GM06990 (cell line): Measurements from ENCODE around the gene CLASP2.

Experiments used
- DNase-seq: peaks from one replicate; pipeline ENCODE4 v3.0.0-alpha.2; 2011; ENCODE audit not compliant: insufficient read length; ENCODE audit errors: extremely low read depth
- H3K27me3 ChIP-seq: replicated peaks from 2 replicates; pipeline ENCODE4 v1.6.0; 2011; ENCODE audit warnings: low read length; ENCODE audit not compliant: control insufficient read depth, insufficient read depth
- H3K36me3 ChIP-seq: 2 replicates; pipeline ENCODE4 v1.5.1; 2011; ENCODE audit warnings: low read length; ENCODE audit not compliant: control insufficient read depth, insufficient read depth
- H3K4me3 ChIP-seq: replicated peaks from 2 replicates; pipeline ENCODE4 v1.5.1; 2011; ENCODE audit warnings: low read depth, mild to moderate bottlenecking, control low read depth, low read length
- TF ChIP-seq, protein P1 (sequence below): IDR thresholded peaks from 2 replicates; pipeline ENCODE4 v1.5.1; 2011; ENCODE audit warnings: low read length, control low read depth, mild to moderate bottlenecking, inconsistent platforms; ENCODE audit not compliant: insufficient read depth, poor library complexity, severe bottlenecking

Gene CLASP2

DNA sequence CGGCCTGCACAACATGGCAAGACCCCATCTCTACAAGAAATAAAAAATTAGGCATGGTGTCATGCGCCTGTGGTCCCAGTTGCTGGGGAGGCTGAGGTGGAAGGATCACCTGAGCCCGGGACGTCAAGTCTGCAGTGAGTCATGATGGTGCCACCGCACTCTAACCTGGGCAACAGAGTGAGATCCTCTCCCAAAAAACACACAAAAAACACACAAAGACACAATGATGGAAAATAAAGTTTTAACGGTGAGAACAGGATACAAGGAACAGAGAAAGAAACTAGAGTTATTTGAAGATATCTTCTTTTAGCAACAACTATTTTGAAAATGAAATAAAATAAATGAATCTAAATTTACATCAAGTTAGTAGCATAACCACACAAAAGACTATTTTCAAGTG lies 12.0 kb downstream of the CLASP2 start:
- H3K36me3 ChIP-seq, result no peaks in the 10 kb centered on the region
- H3K4me3 ChIP-seq, result no peak overlapping the region
- no peak for DNase-seq
- TF ChIP-seq, protein P1, sequence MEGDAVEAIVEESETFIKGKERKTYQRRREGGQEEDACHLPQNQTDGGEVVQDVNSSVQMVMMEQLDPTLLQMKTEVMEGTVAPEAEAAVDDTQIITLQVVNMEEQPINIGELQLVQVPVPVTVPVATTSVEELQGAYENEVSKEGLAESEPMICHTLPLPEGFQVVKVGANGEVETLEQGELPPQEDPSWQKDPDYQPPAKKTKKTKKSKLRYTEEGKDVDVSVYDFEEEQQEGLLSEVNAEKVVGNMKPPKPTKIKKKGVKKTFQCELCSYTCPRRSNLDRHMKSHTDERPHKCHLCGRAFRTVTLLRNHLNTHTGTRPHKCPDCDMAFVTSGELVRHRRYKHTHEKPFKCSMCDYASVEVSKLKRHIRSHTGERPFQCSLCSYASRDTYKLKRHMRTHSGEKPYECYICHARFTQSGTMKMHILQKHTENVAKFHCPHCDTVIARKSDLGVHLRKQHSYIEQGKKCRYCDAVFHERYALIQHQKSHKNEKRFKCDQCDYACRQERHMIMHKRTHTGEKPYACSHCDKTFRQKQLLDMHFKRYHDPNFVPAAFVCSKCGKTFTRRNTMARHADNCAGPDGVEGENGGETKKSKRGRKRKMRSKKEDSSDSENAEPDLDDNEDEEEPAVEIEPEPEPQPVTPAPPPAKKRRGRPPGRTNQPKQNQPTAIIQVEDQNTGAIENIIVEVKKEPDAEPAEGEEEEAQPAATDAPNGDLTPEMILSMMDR, result no peak
- H3K27me3 ChIP-seq, result no peaks in the 10 kb centered on the region

DNA sequence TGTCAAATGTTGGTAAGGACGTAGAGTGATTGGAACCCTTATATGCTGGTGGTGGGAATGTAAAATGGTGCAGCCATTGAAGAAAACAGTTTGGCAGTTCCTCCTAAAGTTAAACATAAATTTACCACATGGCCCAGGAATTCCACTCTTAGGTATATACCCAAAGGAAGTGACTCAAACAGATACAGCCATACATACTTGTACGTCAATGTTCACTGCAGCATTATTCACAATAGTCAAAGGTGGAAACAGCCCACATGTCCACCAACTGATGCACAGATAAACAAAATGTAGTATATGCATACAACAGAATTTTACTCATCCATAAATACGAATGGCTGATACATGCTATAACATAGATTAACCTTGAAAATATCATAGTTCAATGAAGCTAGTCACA lies 13.2 kb downstream of the CLASP2 start:
- TF ChIP-seq, protein P1, result no peak
- H3K4me3 ChIP-seq, result no peak overlapping the region
- H3K36me3 ChIP-seq, result no peaks in the 10 kb centered on the region
- H3K27me3 ChIP-seq, result no peaks in the 10 kb centered on the region
- no peak for DNase-seq

DNA sequence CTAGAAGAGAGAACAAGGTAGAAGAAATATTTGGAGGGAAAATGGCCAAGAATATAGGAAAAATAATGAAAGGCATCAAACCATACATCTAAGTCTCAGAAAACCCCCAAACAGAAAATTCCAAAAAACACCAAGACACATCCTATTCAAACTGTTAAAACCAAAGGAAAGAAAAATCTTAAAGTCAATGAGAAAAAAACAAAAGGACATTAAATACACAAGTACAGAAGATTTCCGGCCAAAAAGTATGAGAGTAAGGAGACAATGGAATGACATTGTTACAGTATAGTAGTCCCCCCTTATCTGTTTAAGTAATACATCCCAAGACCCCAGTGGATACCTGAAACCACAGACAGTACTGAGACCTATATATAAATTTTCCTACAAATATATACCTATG lies 18.8 kb downstream of the CLASP2 start:
- Histone ChIP-seq H3K36me3 (no peaks in the 10 kb centered on the region), H3K27me3 (no peaks in the 10 kb centered on the region), H3K4me3 (no peak overlapping the region)
- TF ChIP-seq, protein P1, result no peak
- DNase-seq, result no peak

DNA sequence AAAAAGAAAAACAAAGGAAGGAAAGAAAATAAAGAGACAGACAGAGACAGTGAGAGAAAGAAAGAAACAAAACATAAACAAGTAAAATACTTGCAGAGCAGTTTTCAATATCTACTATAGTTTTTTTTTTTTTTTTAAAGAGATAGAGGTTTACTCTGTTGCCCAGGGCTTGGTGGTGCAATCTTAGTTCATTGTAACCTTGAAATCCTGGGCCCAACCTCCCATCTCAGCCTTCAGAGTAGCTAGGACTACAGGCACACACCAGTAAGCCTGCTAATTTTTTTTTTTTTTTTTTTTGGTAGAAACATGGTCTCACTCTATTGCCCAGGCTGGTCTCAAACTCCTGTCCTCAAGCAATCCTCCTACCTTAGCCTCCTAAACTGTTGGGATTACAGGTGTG lies 23.1 kb downstream of the CLASP2 start:
- H3K27me3 ChIP-seq, result no peaks in the 10 kb centered on the region
- H3K36me3 ChIP-seq, result no peaks in the 10 kb centered on the region; the same call in 1 of the 2 replicates
- TF ChIP-seq, protein P1, result no peak
- no peak overlapping the region for H3K4me3 ChIP-seq
- DNase-seq, result no peak

DNA sequence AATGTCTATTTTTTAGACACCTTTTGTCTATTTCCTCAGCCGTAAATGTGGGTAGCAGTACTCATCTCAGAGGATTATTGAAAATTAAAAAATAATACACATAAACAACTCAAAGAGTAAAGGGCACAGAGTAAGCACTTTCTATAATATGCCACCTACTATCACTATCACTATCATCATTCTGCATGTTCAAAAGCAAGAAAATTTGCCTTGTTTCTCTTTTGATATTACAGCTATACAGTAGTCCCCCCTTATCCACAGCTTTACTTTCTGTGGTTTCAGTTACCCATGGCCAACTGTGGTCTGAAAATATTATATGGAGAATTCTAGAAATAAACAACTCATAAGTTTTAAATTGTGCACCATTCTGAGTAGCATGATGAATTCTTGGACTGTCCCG lies 27.7 kb downstream of the CLASP2 start:
- Histone ChIP-seq H3K27me3 (no peaks in the 10 kb centered on the region), H3K36me3 (no peaks in the 10 kb centered on the region; the same call in 1 of the 2 replicates), H3K4me3 (no peak overlapping the region)
- TF ChIP-seq, protein P1, result no peak
- no peak for DNase-seq

DNA sequence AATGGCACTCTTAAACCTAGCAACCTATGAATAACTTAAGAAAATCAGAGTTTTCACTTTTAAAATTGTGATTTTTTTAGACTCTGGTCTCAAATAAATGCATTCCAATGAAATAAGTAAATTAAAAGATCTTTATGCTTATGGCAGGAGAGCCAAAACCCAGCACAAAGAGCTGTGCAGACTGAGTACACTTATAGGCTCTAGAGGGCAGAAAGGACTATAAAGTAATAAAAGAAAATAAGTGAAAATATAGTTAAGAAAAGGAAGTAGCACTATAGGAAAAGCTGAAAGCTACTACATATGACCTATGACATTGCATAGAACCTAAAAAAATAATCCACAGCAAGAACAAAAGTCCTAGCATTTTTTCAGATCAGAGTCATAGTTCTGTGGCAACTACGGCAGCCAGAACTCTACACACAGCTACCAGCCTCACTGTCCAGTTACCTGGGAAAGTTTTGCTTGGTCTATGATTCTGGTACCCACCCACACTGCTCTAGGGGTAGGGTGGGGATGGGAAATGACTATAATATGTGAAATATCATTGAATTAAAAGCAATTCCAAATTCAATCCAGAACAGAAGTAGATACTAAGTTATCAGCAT lies 30.5 kb downstream of the CLASP2 start:
- Histone ChIP-seq H3K27me3 (no peaks in the 10 kb centered on the region), H3K4me3 (no peak overlapping the region), H3K36me3 (no peaks in the 10 kb centered on the region; the same call in none of the 2 replicates)
- no peak for DNase-seq
- TF ChIP-seq, protein P1, result no peak
